AG10803 (cell line): ENCODE results near the gene LEMD2.

ENCODE experiments used
- DNase-seq: peaks from one replicate; pipeline ENCODE4 v3.0.0; 2010; ENCODE audit warnings: low read depth
- H3K4me3 ChIP-seq: 2 replicates; pipeline ENCODE4 v1.5.1; 2011; ENCODE audit warnings: mild to moderate bottlenecking, low read length, control low read depth
- CTCF ChIP-seq: conservative IDR thresholded peaks from 2 replicates; pipeline ENCODE4 v1.5.1; 2011; ENCODE audit warnings: mild to moderate bottlenecking, low read length, control low read depth, inconsistent platforms

Gene LEMD2

DNA sequence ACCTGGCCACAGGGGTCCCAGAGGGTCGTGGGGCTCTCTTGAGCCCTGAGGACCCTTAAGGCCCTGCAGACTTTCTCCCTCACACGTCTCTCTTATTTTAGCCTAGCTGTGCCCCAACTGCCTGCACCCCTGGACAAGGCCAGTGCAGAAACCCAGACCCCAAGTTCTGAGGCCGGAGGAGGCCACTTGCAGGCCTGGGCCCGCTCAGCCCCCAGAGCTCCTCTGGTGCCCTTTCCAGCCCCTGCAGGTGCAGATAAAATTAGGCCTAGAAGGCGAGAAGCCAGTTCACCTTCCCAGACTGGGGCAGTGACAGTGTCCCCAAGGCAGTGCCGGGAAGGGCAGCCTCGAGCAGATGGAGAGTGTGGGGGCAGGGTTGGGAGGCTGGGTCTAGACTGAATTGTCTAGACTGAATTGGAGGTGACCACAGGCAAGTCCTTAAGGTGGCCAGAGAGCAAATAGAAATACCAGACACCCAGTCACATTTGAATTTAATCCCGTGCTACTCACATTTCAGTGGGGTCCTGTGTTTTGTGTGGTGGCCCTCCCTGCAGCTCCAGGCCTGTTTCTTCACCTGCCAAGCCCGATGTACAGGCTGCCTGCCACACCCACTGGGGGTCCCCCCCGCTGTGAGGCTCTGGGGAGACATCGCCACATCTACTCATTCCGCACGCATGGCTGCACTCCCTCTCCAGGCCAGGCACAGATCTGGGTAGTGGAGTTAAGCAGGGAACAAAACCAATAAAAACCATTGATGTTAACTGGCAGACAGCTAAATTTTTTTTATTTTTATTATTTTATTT, 33.7 kb downstream of the LEMD2 start:
- DNase-seq: no peak
- no peak overlapping the region for H3K4me3 ChIP-seq
- TF ChIP-seq CTCF: no peak

DNA sequence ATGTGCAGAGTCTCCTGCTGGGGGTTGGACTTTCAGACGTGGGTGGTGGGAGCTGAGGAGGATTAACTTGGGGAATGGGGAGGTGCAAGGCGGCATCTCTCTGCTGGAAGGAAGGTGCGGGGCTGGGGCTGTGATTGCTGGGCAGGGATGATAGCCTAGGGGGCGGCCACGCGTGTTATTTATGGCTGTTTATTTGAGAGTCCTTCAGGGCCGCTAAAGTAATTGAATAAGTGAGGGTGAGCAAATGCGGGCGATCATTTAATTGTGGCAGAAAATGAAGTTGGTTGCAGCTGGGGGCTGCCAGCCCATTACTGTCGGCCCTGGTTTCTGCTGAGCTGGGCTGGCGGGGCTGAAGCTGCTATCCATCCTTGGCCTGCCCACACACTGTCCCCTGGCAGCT, 34.7 kb downstream of the LEMD2 start:
- no peak for TF ChIP-seq CTCF
- DNase-seq: no peak
- no peak overlapping the region for H3K4me3 ChIP-seq

- no peak for TF ChIP-seq CTCF
- no peak for DNase-seq
- H3K4me3 ChIP-seq: no peak overlapping the region
Observed at GRCh38 chr6:33752646-33753015, 36.3 kb downstream of the LEMD2 start.

DNA sequence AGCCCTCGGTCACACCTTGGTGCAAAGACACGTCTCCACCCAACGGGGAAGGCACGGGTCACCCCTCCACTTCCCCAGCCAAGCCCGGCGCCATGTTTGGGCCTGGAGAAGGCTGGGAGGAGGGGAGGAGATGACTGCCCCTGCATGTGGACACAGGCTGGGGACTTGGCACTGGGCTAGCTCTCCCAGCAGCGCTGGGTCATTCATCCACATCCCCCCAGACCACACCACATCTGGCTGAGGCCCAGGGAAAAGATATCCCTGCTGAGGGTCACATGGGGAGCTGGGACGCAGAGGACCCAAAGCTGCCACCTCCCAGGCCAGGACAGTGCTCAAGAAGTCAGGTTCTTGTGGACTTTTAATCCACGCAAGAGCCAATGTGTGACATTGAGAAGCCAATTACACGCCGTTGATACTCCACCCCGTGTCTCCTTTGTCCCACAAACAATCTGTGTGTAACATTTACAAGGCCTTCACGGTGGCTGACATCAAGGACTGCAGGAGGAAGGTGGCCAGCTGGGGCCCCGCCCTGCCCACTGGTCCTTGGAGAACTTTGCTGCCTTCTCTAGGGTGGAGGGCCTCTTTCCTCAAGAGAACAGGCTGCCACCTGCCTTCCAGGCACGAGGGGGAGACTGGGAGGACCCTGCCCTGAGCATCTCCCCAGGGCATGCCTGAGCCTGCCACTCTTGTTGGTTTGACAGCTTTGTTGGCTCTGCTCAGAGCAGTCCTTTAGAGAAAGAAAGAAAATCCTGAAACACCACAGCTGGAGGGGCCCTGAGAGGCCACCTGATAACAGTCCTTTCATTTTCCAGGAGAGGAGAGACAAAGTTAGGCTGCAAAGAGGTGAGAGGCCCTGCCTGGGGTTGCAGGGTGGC, 36.9 kb downstream of the LEMD2 start:
- H3K4me3 ChIP-seq: no peak overlapping the region
- TF ChIP-seq CTCF: no peak
- DNase-seq: no peak

DNA sequence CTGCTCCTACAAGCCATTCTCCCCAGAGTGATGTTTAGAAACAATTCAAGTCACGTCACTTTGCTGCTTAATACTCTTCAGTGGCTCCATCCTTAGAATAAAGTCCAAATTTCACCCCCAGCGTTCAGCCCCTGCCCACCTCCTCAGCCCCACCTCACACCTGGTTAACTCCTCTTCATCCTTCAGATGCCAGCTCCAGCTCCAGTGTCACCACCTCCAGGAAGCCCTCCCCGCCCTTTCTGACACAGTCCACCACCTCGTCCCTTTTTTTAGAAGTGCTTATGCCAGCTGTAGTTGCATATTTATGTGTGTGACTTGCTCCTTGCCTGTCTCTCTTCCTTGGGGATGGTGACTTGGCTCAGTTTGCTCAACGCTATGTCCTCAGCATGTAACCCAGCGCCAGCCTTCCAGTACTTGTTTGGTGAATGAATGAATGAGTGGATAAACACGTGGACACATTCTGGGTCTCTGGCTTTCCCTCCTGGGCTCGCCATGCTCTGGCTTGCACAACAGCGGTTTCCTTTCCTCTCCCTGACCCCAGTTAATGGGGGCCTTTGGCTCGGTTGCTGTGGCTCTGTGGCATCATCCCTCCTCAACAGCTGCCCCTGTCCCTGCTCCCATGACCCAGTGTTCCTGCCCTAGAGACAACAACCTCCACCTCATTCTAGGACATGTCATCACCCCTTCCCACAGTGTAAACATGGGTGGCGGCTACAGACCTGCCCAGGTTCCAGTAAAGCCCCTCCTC, 38.5 kb downstream of the LEMD2 start:
- DNase-seq: peak; percentile 46
- no peak overlapping the region for H3K4me3 ChIP-seq
- TF ChIP-seq CTCF: no peak

DNA sequence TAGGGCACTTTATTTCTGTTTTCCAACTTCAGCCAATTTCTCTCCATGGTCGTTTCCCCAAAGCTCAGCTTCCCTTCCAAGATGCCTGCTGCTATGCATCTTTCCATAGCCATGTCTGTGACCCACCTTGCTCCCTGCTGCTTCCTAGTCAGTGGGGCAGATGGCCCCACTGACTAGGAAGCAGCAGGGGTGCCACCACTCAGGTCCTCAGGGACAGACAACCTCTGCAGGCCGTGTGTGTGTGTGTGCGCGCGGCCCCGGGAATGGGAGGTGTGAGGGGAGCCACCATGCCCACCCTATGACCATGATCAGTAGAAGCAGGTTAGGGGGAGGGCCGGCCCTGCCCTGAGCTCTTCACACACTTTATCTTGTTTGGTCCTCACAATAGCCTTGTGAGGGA, 39.5 kb downstream of the LEMD2 start:
- H3K4me3 ChIP-seq: no peak overlapping the region
- no peak for TF ChIP-seq CTCF
- no peak for DNase-seq
